SU-DHL-6 (cell line): ENCODE results near the gene CYP19A1.

Source experiments
- H2AFZ ChIP-seq: fragments of 200-600 bp; sonication (generic); 2 replicates; pipeline ENCODE4 v1.6.1; 2014; ENCODE audit warnings: low read depth, mild to moderate bottlenecking, moderate library complexity, mixed read lengths, antibody characterized with exemption, low read length; ENCODE audit not compliant: severe bottlenecking
- H3F3A ChIP-seq: fragments of 200-600 bp; shearing (Covaris generic); 2 replicates; pipeline ENCODE4 v1.6.0; 2016; ENCODE audit warnings: antibody characterized with exemption, mild to moderate bottlenecking; ENCODE audit not compliant: insufficient read depth
- H3K27ac ChIP-seq: fragments of 200-600 bp; sonication (generic); 2 replicates; pipeline ENCODE4 v1.5.1; 2016; ENCODE audit warnings: low read depth, mild to moderate bottlenecking, low read length, moderate library complexity, mixed read lengths
- H3K27me3 ChIP-seq: fragments of 200-600 bp; sonication (generic), shearing (Covaris generic); 2 replicates; pipeline ENCODE4 v1.6.0; 2014; ENCODE audit warnings: mild to moderate bottlenecking, low read length
- H3K36me3 ChIP-seq: fragments of 200-600 bp; sonication (generic); 2 replicates; pipeline ENCODE4 v1.6.1; 2014; ENCODE audit warnings: mild to moderate bottlenecking, low read length, mixed read lengths
- H3K4me2 ChIP-seq: fragments of 300-600, 200-600 bp; shearing (Covaris generic), sonication (generic); 2 replicates; pipeline ENCODE4 v1.6.0; 2014; ENCODE audit warnings: low read length, low read depth, mild to moderate bottlenecking; ENCODE audit not compliant: poor library complexity, severe bottlenecking
- H3K4me3 ChIP-seq: fragments of 200-600 bp; sonication (generic); 2 replicates; pipeline ENCODE4 v1.5.1; 2014; ENCODE audit warnings: antibody characterized with exemption, low read length, mild to moderate bottlenecking, mixed read lengths; ENCODE audit not compliant: insufficient read depth, poor library complexity, severe bottlenecking
- H3K79me2 ChIP-seq: fragments of 200-600 bp; sonication (generic); 2 replicates; pipeline ENCODE4 v1.6.1; 2014; ENCODE audit warnings: mild to moderate bottlenecking, low read length, moderate library complexity; ENCODE audit not compliant: insufficient read depth
- H3K9ac ChIP-seq: fragments of 200-600 bp; sonication (generic); 2 replicates; pipeline ENCODE4 v1.7.0; 2014; ENCODE audit warnings: mild to moderate bottlenecking, low read length
- H3K9me2 ChIP-seq: fragments of 200-600 bp; sonication (generic); replicated peaks from 2 replicates; pipeline ENCODE4 v1.6.1; 2014; ENCODE audit warnings: low read length; ENCODE audit not compliant: insufficient read depth
- H3K9me3 ChIP-seq: fragments of 200-600 bp; sonication (generic); 2 replicates; pipeline ENCODE4 v1.6.1; 2014; ENCODE audit warnings: low read length, mixed read lengths; ENCODE audit not compliant: insufficient read depth
- H4K20me1 ChIP-seq: fragments of 200-600 bp; sonication (generic); 2 replicates; pipeline ENCODE4 v1.6.1; 2014; ENCODE audit warnings: low read depth, mild to moderate bottlenecking, antibody characterized with exemption, low read length, moderate library complexity, mixed read lengths
- EZH2phosphoT487 ChIP-seq: fragments of 200-600 bp; sonication (generic), shearing (Covaris generic); conservative IDR thresholded peaks from 2 replicates; pipeline ENCODE4 v1.6.1; 2018; ENCODE audit warnings: mild to moderate bottlenecking, antibody characterized with exemption, low read length, moderate library complexity, mixed read lengths
- TF ChIP-seq, protein P1 (sequence below): fragments of 200-600 bp; sonication (generic); IDR thresholded peaks from one replicate; pipeline ENCODE4 v1.5.1; 2017; ENCODE audit warnings: antibody characterized with exemption, mild to moderate bottlenecking, low read length, moderate library complexity; ENCODE audit not compliant: insufficient read depth, poor library complexity, severe bottlenecking

The CYP19A1 gene

DNA sequence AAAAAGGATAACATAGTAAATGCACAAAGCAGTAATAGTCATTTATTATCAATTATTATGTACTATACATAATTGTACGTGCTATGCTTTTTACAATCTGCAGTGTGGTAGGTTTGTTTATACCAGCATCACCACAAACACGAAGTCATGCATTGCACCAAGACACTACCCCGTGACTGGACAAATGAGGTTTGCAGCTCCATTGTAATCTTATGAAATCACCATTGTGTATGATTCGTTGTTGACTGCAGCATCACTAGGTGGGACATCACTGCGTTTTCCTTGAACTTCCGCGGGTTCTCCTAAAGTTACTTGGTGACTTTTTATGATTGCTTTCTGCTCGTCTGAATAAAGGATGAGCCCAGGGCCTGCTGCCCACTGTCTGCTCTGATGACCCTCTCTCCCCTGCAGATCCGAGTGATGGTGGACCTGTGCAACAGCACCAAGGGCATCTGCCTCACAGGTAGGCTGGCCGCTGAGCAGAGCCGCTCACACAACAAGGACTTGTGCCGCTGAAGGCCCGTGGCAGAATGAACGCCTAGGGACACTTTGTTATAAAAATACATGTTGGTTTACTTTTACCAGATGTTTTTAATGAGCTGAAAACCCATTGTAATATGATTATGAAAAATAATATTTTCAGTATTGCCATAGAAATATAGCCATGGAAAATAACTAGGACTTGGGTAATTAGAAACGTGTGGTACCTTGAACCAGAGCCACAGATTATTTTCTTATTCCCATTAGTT lies 38.8 kb upstream of the CYP19A1 start:
- Histone ChIP-seq H4K20me1 (no peaks in the 10 kb centered on the region), H3K27ac (no peak overlapping the region), H3K4me3 (no peak overlapping the region), H3K4me2 (no peak overlapping the region), H3K9me3 (no peaks in the 10 kb centered on the region), H3K9me2 (no peaks in the 10 kb centered on the region), H2AFZ (no peak overlapping the region), H3F3A (no peaks in the 10 kb centered on the region), H3K36me3 (no peaks in the 10 kb centered on the region), H3K9ac (no peak overlapping the region), H3K27me3 (no peaks in the 10 kb centered on the region), H3K79me2 (no peaks in the 10 kb centered on the region)
- TF ChIP-seq EZH2phosphoT487, result no peak
- TF ChIP-seq, protein P1, sequence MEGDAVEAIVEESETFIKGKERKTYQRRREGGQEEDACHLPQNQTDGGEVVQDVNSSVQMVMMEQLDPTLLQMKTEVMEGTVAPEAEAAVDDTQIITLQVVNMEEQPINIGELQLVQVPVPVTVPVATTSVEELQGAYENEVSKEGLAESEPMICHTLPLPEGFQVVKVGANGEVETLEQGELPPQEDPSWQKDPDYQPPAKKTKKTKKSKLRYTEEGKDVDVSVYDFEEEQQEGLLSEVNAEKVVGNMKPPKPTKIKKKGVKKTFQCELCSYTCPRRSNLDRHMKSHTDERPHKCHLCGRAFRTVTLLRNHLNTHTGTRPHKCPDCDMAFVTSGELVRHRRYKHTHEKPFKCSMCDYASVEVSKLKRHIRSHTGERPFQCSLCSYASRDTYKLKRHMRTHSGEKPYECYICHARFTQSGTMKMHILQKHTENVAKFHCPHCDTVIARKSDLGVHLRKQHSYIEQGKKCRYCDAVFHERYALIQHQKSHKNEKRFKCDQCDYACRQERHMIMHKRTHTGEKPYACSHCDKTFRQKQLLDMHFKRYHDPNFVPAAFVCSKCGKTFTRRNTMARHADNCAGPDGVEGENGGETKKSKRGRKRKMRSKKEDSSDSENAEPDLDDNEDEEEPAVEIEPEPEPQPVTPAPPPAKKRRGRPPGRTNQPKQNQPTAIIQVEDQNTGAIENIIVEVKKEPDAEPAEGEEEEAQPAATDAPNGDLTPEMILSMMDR, result no peak

DNA sequence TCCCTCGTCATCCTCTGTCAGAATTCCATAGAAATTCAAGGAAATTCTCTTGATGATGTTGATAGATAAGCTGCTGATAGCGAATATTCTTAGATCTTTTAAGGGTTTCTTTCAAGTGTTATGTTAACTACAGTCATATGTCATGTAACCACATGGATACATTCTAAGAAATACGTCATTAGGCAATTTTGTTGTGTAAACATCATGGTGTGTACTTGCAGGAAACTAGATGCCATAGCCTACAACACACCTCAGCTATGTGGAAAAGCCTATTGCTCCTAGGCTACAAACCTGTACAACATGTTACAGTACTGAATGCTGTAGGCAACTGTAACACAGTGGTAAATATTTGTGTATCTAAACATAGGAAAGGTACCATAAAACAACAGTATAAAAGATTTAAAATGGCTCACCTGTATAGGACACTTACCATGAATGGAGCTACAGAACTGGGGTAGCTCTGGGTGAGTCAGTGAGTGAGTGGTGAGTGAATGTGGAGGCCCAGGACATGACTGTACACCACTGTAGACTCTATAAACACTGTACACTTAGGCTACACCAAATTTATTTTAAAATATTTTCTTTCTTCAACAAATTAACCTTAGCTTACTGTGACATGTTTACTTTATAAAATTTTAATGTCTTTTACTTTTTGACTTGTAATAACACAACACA lies 37.7 kb upstream of the CYP19A1 start:
- Histone ChIP-seq H3K9me3 (no peaks in the 10 kb centered on the region), H4K20me1 (no peaks in the 10 kb centered on the region), H3K4me3 (no peak overlapping the region), H3K9me2 (no peaks in the 10 kb centered on the region), H3K4me2 (no peak overlapping the region), H3K79me2 (no peaks in the 10 kb centered on the region), H3F3A (no peaks in the 10 kb centered on the region), H2AFZ (no peak overlapping the region), H3K27ac (no peak overlapping the region), H3K9ac (no peak overlapping the region), H3K36me3 (no peaks in the 10 kb centered on the region), H3K27me3 (no peaks in the 10 kb centered on the region)
- TF ChIP-seq, protein P1, result no peak
- TF ChIP-seq EZH2phosphoT487, result no peak

DNA sequence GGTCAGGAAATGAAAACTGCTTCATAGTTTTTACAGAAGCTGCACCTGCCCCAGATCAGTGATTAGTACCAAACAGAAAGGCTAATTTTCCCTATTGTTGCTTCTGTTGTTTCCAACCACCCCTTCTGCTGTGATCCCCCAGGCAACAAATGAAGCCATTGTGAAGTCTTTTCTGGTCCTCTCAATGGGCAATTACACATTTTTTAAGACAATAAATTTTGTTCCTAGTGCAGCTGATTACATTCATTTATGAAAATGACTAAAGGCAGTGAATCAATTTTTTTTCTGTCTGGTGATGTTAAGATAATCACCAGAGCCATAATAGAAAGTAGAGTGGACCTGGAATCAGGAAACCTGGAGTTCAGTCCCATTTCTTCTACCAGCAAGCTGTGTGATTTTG lies 35.7 kb upstream of the CYP19A1 start:
- Histone ChIP-seq H4K20me1 (no peaks in the 10 kb centered on the region), H3K9ac (no peak overlapping the region), H3F3A (no peaks in the 10 kb centered on the region), H3K27me3 (no peaks in the 10 kb centered on the region), H3K79me2 (no peaks in the 10 kb centered on the region), H3K4me2 (no peak overlapping the region), H3K9me3 (no peaks in the 10 kb centered on the region), H3K36me3 (no peaks in the 10 kb centered on the region), H3K4me3 (no peak overlapping the region), H2AFZ (no peak overlapping the region), H3K27ac (no peak overlapping the region), H3K9me2 (no peaks in the 10 kb centered on the region)
- TF ChIP-seq EZH2phosphoT487, result no peak

DNA sequence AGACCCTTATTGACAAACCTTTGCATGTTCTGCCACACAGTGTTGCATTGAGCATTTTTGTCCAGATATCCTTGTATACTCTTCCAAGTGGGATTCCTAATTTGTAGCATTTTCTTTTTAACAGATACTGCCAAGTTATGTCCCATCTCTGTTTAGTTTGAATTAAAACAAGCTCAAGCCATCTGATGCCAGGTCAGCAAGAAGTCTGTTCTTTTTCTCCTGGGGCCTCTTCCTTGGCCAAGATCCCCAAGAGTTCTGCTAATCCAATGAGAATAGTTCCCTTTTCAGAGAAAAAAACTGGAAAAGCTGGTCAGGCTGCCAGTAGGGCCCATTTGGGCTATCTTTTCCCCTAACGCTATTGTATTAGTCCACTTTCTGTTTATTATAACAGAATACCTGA lies 32.9 kb upstream of the CYP19A1 start:
- H3K4me3 ChIP-seq, result no peak overlapping the region
- no peak overlapping the region for H2AFZ ChIP-seq
- no peaks in the 10 kb centered on the region for H3K79me2 ChIP-seq
- H3K4me2 ChIP-seq, result no peak overlapping the region
- H3K9me2 ChIP-seq, result no peaks in the 10 kb centered on the region
- no peaks in the 10 kb centered on the region for H3K27me3 ChIP-seq
- H3K9me3 ChIP-seq, result no peaks in the 10 kb centered on the region
- H3K36me3 ChIP-seq, result no peaks in the 10 kb centered on the region
- H3K9ac ChIP-seq, result no peak overlapping the region
- TF ChIP-seq, protein P1, result no peak
- TF ChIP-seq EZH2phosphoT487, result no peak
- no peaks in the 10 kb centered on the region for H4K20me1 ChIP-seq
- no peak overlapping the region for H3K27ac ChIP-seq
- no peaks in the 10 kb centered on the region for H3F3A ChIP-seq
